Measurements from ENCODE around the gene OVCH1. TPM values are rescaled to one million over a fixed set of nuclear protein-coding genes. Genes with fewer than 3 reads are reported as not detected.

Gene OVCH1
- total RNA-seq, 1 donor from 2014 or later: 3.2 TPM

DNA sequence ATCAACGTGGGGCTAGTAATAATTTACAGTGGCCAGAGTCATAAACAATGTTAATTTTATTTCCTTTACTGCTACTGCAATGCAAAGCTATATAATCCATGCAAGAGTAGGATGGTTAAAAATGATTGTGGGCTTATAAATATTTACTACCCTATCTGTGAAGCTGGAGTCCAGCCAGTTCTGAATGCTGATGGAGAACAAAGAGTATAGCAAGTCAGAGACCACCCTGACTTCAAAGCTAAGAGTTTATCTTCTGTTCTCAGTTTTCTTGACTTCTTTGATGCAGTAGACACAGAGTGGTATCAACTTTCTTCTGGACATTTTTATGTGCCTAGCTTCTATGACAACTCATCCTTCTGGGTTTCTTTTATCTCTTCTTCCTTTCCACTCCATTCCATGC lies 34.0 kb upstream of the OVCH1 start:
- Histone ChIP-seq H3K4me3 (no peak overlapping the region), H3K9me3 (no peaks in the 10 kb centered on the region), H3K4me1 (no peaks in the 10 kb centered on the region), H3K27ac (no peak overlapping the region), H3K27me3 (ENCODE audit: low read depth) (no peaks in the 10 kb centered on the region), H3K36me3 (no peaks in the 10 kb centered on the region)
- DNase-seq: no peak
- no peak for ATAC-seq
- intact Hi-C loops (cut with DNase I): no loop called here
- TF ChIP-seq, protein P1, sequence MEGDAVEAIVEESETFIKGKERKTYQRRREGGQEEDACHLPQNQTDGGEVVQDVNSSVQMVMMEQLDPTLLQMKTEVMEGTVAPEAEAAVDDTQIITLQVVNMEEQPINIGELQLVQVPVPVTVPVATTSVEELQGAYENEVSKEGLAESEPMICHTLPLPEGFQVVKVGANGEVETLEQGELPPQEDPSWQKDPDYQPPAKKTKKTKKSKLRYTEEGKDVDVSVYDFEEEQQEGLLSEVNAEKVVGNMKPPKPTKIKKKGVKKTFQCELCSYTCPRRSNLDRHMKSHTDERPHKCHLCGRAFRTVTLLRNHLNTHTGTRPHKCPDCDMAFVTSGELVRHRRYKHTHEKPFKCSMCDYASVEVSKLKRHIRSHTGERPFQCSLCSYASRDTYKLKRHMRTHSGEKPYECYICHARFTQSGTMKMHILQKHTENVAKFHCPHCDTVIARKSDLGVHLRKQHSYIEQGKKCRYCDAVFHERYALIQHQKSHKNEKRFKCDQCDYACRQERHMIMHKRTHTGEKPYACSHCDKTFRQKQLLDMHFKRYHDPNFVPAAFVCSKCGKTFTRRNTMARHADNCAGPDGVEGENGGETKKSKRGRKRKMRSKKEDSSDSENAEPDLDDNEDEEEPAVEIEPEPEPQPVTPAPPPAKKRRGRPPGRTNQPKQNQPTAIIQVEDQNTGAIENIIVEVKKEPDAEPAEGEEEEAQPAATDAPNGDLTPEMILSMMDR (IDR thresholded peaks at IDR 0.05): no peak

DNA sequence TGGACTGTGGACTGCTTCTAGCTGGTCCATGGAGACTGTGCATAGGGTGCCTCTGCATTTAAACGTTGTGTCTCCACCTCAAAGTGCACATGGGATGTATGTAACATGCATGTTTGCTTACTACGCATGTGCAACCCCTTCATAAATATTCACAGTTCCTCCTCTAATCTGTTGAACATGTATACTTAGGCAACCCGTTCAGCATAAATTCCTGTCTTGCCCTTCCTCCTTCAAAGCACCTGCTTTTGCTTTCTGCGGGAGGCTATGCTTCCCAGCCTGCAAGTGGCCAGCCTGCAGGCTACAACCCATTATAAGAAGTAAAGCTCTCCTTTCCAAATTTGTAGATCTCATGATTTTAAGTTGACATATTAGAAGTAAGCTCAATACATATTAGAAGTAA lies 33.0 kb upstream of the OVCH1 start:
- H3K9me3 ChIP-seq: no peaks in the 10 kb centered on the region
- intact Hi-C loops (cut with DNase I): no loop called here
- no peak for ATAC-seq

DNA sequence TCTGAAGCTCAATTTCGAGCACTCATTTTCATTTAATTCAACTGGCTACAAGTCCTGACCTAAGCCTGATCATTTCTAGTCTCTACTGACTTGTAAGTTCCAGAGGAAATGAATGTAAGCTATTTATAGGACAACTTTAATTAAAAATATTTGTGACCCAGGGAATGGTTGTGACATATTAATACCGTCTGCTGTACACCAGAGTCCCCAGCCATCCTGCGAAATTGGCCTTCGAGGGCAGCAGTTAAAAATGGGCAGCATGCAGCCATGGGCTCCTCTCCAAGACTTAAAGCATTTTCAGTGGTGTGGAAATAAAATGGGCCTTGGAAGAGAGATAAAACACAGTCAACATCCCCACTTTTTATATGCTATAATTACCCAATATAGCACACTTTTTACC lies 30.7 kb upstream of the OVCH1 start:
- Histone ChIP-seq H3K9me3 (no peaks in the 10 kb centered on the region), H3K4me1 (no peaks in the 10 kb centered on the region), H3K4me3 (no peak overlapping the region), H3K27me3 (ENCODE audit: low read depth) (no peaks in the 10 kb centered on the region), H3K36me3 (no peaks in the 10 kb centered on the region), H3K27ac (no peak overlapping the region)
- TF ChIP-seq, protein P1 (IDR thresholded peaks at IDR 0.05): no peak
- no peak for DNase-seq
- no peak for ATAC-seq
- intact Hi-C loops (cut with DNase I): no loop called here

More for the DNA sequence above, 33.0 kb upstream of the OVCH1 start:
- H3K27me3 ChIP-seq (ENCODE audit: low read depth): no peaks in the 10 kb centered on the region
- H3K4me1 ChIP-seq: no peaks in the 10 kb centered on the region
- H3K27ac ChIP-seq: no peak overlapping the region
- DNase-seq: no peak
- no peak overlapping the region for H3K4me3 ChIP-seq
- H3K36me3 ChIP-seq: no peaks in the 10 kb centered on the region
- TF ChIP-seq, protein P1 (IDR thresholded peaks at IDR 0.05): no peak

DNA sequence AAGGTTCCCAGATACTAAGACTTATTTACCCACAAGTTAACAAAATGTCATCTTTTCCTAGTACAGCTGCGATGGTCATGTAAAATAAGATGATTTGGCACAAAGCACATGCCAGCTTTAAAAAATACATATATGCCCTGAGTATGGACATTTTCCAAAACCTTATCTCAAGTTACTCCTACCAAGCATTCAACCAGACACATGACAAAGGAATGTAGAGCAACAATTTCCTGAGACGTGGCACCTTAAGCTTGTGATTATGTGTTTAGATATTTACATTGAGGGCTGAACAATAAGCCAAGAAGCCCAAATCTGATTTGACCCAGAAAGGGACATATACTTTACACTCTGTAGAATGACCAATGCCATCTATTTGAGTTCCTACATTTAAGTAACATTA lies 24.5 kb upstream of the OVCH1 start:
- H3K4me3 ChIP-seq: no peak overlapping the region
- no peaks in the 10 kb centered on the region for H3K4me1 ChIP-seq
- no peaks in the 10 kb centered on the region for H3K27me3 ChIP-seq (ENCODE audit: low read depth)
- intact Hi-C loops (cut with DNase I): no loop called here
- no peak overlapping the region for H3K27ac ChIP-seq
- TF ChIP-seq, protein P1 (IDR thresholded peaks at IDR 0.05): no peak
- ATAC-seq (no peak), DNase-seq (no peak)
- no peaks in the 10 kb centered on the region for H3K36me3 ChIP-seq
- H3K9me3 ChIP-seq: no peaks in the 10 kb centered on the region

DNA sequence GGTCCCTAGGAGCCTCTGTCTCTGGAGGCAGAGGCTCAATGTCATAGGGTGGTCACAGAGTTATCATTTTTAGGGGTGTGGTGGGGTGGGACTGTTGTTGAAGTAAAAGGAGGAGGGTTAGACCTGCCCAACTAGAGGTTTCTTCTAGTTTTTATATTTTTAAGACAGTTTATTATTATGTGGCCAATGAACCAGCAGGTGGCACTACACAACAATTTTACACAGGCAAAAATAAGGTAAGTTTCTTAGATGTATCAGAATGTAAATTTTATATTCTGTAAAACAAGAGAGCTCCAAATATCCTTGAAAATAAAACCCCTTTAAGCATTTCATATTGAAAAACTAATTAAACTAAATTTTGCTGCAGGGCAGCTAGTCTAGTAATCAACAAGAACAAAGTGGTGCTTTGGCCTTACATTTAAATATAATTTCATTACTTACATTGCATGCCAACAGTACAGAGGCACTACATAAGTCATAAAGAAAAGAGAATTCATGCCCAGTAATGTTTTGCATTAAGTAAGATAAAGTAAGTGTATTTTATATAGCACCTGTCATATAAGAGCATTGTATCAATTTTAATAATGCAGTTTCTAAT lies 22.2 kb upstream of the OVCH1 start:
- Histone ChIP-seq H3K9me3 (no peaks in the 10 kb centered on the region), H3K4me1 (no peaks in the 10 kb centered on the region), H3K27me3 (ENCODE audit: low read depth) (no peaks in the 10 kb centered on the region), H3K27ac (no peak overlapping the region), H3K36me3 (no peaks in the 10 kb centered on the region), H3K4me3 (no peak overlapping the region)
- intact Hi-C loops (cut with DNase I): no loop called here
- DNase-seq (no peak), ATAC-seq (no peak)
- TF ChIP-seq, protein P1 (IDR thresholded peaks at IDR 0.05): peak; percentile 62

All from lower lobe of right lung (tissue), 2 donors.